Fibroblast of lung (primary cell): ENCODE data around the gene CELF2. TPM values are rescaled to one million over a fixed set of nuclear protein-coding genes. Genes with fewer than 3 reads are reported as not detected.

Experiments used
- DNase-seq, 2 donors: peaks; one replicate each; pipeline versions ENCODE4 v3.0.0 to v3.0.0-alpha.2; 2010; ENCODE audit warnings: low read depth in 2 of 2
- H2AFZ ChIP-seq: 2 replicates; pipeline ENCODE4 v1.5.1; 2012; ENCODE audit warnings: low read length, control low read depth, inconsistent platforms
- H3K27ac ChIP-seq: 2 replicates; pipeline ENCODE4 v1.5.1; 2011; ENCODE audit warnings: low read length, control low read depth; ENCODE audit not compliant: insufficient read depth
- H3K27me3 ChIP-seq: 2 replicates; pipeline ENCODE4 v1.5.1; 2011; ENCODE audit warnings: mild to moderate bottlenecking, low read length; ENCODE audit not compliant: control insufficient read depth, insufficient read depth
- H3K36me3 ChIP-seq: 2 replicates; pipeline ENCODE4 v1.5.1; 2011; ENCODE audit warnings: low read length; ENCODE audit not compliant: control insufficient read depth, insufficient read depth
- H3K4me1 ChIP-seq: 2 replicates; pipeline ENCODE4 v1.5.1; 2011; ENCODE audit warnings: low read length; ENCODE audit not compliant: control insufficient read depth, insufficient read depth; ENCODE audit errors: extremely low read depth
- H3K4me2 ChIP-seq: 2 replicates; pipeline ENCODE4 v1.5.1; 2011; ENCODE audit warnings: low read length, control low read depth; ENCODE audit not compliant: insufficient read depth; ENCODE audit errors: extremely low read depth
- H3K4me3 ChIP-seq, 4 experiments: fragments of 200-600 bp in 1 of 4; sonication (generic) in 1 of 4; replicated peaks in 1 of 4; 2 replicates each; pipeline ENCODE4 v1.5.1; 2011 to 2016; ENCODE audit warnings: low read length in 4 of 4, low read depth in 3 of 4, mild to moderate bottlenecking in 3 of 4, control low read depth in 2 of 4, inconsistent platforms in 1 of 4, mixed read lengths in 1 of 4; ENCODE audit not compliant: insufficient read depth in 1 of 4; ENCODE audit errors: control extremely low read depth in 1 of 4
- H3K79me2 ChIP-seq: 2 replicates; pipeline ENCODE4 v1.5.1; 2012; ENCODE audit warnings: mild to moderate bottlenecking, low read length, inconsistent platforms; ENCODE audit not compliant: control insufficient read depth, insufficient read depth
- H3K9ac ChIP-seq: 2 replicates; pipeline ENCODE4 v1.5.1; 2011; ENCODE audit warnings: mild to moderate bottlenecking, low read length, control low read depth; ENCODE audit not compliant: insufficient read depth
- H3K9me3 ChIP-seq: 2 replicates; pipeline ENCODE4 v1.5.1; 2012; ENCODE audit warnings: low read depth, low read length; ENCODE audit not compliant: control insufficient read depth, insufficient read depth
- H4K20me1 ChIP-seq: 2 replicates; pipeline ENCODE4 v1.5.1; 2011; ENCODE audit warnings: low read length; ENCODE audit not compliant: control insufficient read depth, insufficient read depth; ENCODE audit errors: extremely low read depth
- CTCF ChIP-seq, 2 donors: IDR thresholded peaks in 1 of 2; conservative IDR thresholded peaks in 1 of 2; 1 replicate in 1 of 2; 2 replicates in 1 of 2; pipeline ENCODE4 v1.5.1; 2011 to 2012; ENCODE audit warnings: low read length in 2 of 2, control low read depth in 1 of 2, inconsistent platforms in 1 of 2, low read depth in 1 of 2, mild to moderate bottlenecking in 1 of 2
- EZH2 ChIP-seq: IDR thresholded peaks from 2 replicates; pipeline ENCODE4 v1.5.1; 2012; ENCODE audit warnings: low read length, control low read depth, mild to moderate bottlenecking; ENCODE audit errors: missing control alignments
- polyA plus RNA-seq, 2 donors: library from polyadenylated mRNA; depleted of rRNA in 1 of 2; stranded (reverse) in 1 of 2; unstranded in 1 of 2; fragments of >200 nt; gene quantifications; 2 replicates each; pipeline ENCODE4 v1.2.1, GENCODE V29; 2011 to 2012; ENCODE audit warnings: missing spikeins in 1 of 2
- total RNA-seq: library from RNA; depleted of rRNA; stranded (reverse); fragments of >200 nt; gene quantifications from 2 replicates; pipeline ENCODE4 v1.2.1, GENCODE V29; 2014

CELF2 gene
- total and polyA plus RNA-seq, 2 donors (not counting 1 experiment from before 2014, with no cell fraction given), result 16.9 to 25.1 TPM

- Histone ChIP-seq H3K27me3 (no peaks in the 10 kb centered on the region), H3K4me2 (no peak overlapping the region), H2AFZ (no peak overlapping the region), H3K9me3 (no peaks in the 10 kb centered on the region), H3K9ac (no peak overlapping the region), H3K27ac (no peak overlapping the region), H3K79me2 (no peaks in the 10 kb centered on the region), H3K4me1 (no peaks in the 10 kb centered on the region), H4K20me1 (no peaks in the 10 kb centered on the region), H3K4me3 (no peak overlapping the region), H3K36me3 (no peaks in the 10 kb centered on the region)
- TF ChIP-seq EZH2 (no peak), CTCF (conservative IDR thresholded peaks at IDR 0.05 in 1 of 2, IDR thresholded peaks at IDR 0.05 in 1 of 2; ENCODE audit: low read depth in 1 of 2, low read length in 2 of 2) (no peak)
- no peak for DNase-seq
These were observed 279.5 kb downstream of the CELF2 start for GRCh38 chr10:11297136-11297535.

GRCh38 chr10:11298116-11298515 is 280.4 kb downstream of the CELF2 start:
- H3K36me3 ChIP-seq, result no peaks in the 10 kb centered on the region
- H4K20me1 ChIP-seq, result no peaks in the 10 kb centered on the region
- peak in 1 of 2 donors; percentile 28 for DNase-seq
- H3K4me3 ChIP-seq, result no peak overlapping the region
- no peak overlapping the region for H3K4me2 ChIP-seq
- H3K4me1 ChIP-seq, result no peaks in the 10 kb centered on the region
- TF ChIP-seq EZH2 (no peak), CTCF (conservative IDR thresholded peaks at IDR 0.05 in 1 of 2, IDR thresholded peaks at IDR 0.05 in 1 of 2; ENCODE audit: low read depth in 1 of 2, low read length in 2 of 2) (no peak)
- H3K9me3 ChIP-seq, result no peaks in the 10 kb centered on the region
- no peak overlapping the region for H3K27ac ChIP-seq
- no peak overlapping the region for H3K9ac ChIP-seq
- H3K27me3 ChIP-seq, result no peaks in the 10 kb centered on the region
- no peaks in the 10 kb centered on the region for H3K79me2 ChIP-seq
- H2AFZ ChIP-seq, result no peak overlapping the region

DNA sequence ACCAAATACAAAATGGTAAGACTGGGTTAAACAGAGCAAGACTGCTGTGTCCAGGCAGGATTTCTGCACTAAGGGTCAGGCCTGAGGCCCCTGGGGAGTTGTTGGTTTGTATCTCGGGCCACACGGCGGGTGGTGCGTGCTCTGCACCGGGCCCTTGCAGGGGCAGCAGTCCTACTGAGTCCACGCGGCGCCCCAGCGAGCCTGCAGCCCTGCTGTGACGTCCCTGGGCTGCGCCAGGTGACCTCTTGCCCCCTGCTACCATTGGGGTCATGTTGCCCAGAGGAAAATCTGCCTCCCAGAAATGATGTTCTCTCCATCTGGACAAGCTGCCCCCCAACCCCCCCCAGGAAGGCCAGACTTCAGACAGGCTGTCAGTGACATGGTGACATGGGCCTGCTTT is 281.5 kb downstream of the CELF2 start:
- Histone ChIP-seq H3K4me1 (no peaks in the 10 kb centered on the region), H3K79me2 (no peaks in the 10 kb centered on the region), H2AFZ (no peak overlapping the region), H3K27ac (no peak overlapping the region), H3K4me2 (no peak overlapping the region), H3K4me3 (no peak overlapping the region), H3K9ac (no peak overlapping the region), H3K36me3 (no peaks in the 10 kb centered on the region), H3K9me3 (no peaks in the 10 kb centered on the region), H3K27me3 (no peaks in the 10 kb centered on the region), H4K20me1 (no peaks in the 10 kb centered on the region)
- no peak for DNase-seq
- no peak for TF ChIP-seq EZH2
- no peak for TF ChIP-seq CTCF (conservative IDR thresholded peaks at IDR 0.05 in 1 of 2, IDR thresholded peaks at IDR 0.05 in 1 of 2; ENCODE audit: low read depth in 1 of 2, low read length in 2 of 2)
